HG02943 (cell line): ENCODE measurements around the gene UBXN7.
"Not testable (repeated sequence)": the region's sequence is repeated elsewhere in the genome, so short reads cannot be mapped to it uniquely, and the experiment has no call there.

Experiments used
- ATAC-seq: cut with Tn5 transposase; IDR thresholded peaks from one replicate; pipeline ENCODE4 v1.9.1; 2021; ENCODE audit warnings: mild to moderate bottlenecking, low read depth, moderate library complexity; ENCODE audit not compliant: unreplicated experiment

UBXN7 gene

DNA sequence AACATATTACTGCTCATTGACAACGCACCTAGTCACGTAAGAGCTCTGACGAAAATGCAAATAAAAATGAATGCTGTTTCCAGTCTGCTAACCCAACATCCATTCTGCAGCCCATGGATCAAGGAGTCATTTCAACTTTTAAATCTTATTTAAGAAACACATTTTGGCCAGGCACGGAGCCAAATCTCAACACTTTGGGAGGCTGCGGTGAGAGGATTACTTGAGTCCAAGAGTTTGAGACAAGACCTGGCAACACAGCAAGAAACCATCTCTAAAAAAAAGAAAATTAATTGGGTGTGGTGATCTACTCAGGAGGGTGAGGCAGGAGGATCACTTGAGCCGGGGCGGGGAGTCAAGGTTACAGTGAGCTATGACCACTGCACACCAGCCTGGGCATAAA is 71.6 kb downstream of the UBXN7 start:
- no peak for ATAC-seq

DNA sequence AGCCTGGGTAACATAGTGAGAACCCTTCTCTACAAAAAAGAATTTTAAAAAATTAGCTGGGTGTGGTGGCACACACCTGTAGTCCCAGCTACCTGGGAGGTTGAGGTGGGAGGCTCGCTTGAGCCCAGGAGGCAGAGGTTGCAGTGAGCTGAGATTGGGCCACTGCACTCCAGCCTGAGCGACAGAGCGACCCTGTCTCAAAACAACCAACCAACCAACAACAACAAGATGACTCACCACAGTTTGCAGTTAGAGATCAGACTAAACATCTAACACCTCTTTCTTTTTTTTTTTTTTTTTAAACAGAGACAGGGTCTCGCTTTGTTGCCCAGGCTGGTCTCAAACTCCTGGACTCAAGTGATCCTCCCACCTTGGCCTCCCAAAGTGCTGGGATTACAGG is 73.7 kb downstream of the UBXN7 start:
- ATAC-seq = not testable (repeated sequence)

DNA sequence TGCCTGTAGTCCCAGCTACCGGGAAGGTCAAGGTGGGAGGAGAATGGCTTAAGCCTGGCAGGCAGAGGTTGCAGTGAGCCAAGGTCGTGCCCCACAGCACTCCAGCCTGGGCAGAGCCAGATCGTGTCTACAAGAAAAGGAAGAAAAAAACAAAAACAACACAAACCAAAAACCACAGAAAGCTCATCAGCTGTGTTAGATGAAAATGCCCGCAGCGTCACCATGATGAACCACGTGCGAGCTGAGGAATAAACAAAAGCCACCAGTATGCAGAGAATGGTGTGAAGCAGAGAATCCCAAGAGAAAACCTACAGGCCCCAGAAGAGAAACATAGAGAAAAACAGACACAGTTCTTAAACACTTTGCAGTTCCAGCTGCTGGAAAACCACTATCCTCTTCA is 74.3 kb downstream of the UBXN7 start:
- ATAC-seq = no peak

DNA sequence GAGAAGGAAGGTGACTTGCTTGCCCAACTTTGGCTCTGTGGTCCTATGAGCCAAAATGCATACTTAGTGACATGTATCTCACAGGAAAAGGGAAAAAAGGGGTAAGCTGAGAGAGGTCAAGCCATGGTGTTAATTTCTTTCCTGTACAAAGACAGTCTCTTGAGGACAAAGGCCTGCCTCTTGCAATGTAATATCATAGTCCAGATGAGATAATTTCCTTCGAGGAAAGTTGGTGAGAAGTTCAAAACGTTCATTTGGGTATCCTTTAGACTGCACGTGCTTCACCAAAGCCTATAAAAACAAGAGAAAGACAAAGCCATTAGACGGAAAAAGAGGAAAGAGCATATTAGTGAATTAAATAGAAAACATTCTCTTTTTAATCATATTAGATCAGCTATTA is 75.7 kb downstream of the UBXN7 start:
- ATAC-seq = no peak

DNA sequence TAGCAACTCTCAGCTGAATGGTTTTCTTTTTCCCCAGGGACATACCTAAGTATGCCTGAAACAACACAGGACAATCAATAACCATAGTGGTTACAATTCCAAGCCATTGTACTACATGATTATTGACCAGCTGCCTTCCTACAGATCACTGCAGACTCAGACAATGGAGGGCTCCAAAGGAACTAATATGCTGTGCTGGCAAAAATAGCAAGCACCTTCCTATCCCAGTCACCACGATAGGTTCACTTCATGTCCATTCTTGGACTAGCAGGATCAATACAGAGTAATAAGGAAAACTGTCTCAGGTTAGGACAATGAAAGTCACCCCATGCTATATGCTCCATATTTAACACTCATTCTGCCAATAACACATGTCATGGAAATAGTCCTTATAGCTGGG is 76.6 kb downstream of the UBXN7 start:
- ATAC-seq = no peak

DNA sequence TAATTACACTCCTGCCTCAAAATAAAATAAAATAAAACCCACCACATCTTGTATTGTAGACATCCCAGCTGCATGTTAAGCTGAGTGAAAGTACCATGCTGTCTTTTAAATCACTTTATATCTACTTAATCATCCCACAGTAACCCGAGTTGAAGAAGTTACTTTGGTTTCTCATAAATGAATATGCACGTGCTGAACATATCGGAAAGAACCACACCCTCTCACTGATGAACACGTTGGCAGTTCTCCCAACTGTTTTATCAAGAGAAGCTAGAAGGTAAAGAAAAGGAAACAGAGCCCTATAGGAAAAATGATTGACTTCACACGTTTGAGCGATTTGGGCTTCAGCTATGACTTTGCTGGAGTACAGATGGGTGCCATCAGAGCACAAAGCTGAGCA is 78.1 kb downstream of the UBXN7 start:
- no peak for ATAC-seq

DNA sequence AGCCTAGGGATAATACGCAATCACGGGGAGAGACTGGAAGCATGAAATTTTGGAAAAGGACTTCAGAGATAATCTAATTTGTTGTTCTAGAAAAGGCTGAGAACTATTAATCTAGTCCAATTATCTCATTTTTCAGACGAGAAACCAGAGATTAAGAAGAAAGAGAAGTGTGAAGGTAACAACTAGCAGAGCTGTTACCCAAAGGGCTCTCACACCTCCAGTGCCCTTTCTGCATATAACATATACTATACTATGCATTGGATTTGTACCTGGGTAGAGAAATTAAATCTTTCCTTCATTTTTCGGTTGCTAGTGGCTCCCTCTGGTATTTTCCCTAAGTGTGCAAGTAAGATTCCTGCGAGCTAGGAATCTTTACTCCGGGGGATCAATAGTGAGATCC is 80.7 kb downstream of the UBXN7 start:
- no peak for ATAC-seq

DNA sequence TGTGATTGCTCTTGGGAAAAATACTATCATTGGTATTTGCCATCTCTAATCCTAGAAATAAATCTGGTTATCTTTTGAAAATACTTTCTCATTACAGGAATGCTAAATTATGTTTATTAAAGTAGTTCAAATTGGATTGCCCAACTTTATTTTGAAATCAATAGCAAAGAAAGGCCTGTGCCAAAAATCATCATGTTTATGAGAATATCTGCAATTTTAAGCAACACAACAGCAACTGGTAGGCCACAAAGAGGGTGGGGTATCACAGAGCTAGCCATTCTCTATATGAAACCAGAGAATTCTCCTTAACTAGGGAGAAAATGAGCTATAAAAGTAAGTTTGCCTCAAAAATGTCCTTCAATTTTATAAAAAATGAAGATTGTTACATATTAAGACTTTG is 82.2 kb downstream of the UBXN7 start:
- no peak for ATAC-seq

DNA sequence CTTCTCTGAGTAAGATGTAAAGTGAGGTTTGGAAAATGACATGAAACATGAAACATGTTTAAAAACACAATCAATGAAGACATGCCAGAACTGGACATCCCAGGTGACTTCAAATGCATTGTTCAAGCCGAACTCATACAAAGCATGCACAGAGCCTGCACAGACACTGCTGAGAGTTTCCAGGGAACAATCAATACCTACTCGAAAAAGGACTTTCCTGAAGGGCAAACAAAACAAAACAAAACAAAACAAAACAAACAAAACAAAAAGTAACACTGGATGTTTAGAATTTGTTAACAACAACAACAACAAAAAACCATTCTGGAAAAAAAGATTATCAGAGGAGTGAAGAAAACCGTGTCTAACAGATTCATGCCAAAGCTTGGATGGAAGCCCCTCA is 83.5 kb downstream of the UBXN7 start:
- ATAC-seq = no peak

DNA sequence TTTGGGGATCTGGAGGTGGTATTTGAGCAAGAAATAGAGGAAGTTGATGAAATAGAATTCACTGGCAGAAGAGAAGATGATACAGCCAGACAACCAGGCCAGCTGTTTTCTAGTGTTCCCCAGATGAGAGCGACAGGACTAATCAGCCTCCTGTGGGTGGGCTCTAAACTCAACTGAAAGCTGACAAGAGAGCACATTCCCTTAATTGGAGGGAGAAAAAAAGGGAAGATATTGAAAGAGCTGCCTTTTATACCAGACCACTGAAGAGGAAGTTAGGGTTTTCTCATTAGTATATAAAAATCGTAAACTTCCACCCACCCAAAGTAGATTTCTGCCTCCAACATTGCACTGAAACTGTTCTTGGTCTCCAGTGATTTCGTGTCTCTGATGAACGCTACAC is 87.6 kb downstream of the UBXN7 start:
- no peak for ATAC-seq

DNA sequence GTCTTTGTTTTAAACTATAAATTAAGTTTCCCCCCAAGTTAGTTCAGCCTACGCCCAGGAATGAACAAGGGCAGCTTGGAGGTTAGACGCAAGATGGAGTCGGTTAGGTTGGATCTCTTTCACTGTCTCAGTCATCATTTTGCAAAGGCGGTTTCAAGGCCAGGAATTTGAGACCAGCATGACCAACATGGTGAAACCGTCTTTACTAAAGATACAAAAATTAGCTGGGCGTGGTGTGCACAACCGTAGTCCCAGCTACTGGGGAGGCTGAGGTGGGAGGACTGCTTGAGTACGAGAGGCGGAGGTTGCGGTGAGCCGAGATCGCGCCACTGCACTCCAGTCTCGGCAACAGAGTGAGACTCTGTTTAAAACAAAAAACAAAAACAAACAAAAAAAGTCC is 88.3 kb downstream of the UBXN7 start:
- ATAC-seq = not testable (repeated sequence)

DNA sequence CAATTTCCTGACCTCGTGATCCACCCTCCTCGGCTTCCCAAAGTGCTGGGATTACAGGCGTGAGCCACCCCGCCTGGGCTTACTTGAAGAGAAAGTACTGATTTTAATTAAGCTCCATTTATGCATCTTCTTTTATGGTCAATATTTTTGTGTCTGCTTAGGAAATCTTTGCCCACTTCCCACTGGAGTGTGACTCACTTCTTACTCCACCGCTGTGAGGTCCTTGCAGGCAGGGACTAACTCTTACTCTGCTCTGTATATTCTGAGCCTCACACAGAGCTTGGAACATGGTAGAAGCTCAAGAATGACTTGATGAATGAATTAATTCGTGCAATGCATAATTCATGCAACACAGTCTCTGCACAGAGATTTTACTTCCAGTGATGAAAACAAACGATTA is 91.1 kb downstream of the UBXN7 start:
- ATAC-seq = no peak

DNA sequence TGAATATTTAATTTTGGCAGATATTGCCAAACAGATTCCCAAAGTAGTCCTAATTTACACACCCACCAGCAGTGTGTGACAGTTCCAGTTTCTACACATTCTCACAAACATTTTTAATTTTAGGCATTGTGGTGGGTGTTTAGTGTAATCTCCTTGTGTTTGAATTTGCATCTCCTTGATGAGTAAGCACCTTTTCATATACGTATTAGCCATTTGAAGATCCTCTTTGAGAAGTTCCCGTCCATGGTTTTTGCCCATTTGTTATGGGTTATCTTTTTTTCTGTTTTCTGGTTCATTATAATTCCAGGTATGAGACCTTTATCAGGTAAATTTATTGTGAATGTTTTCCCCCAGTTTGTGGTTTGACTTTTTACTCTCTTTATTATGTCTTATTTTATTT is 91.8 kb downstream of the UBXN7 start:
- ATAC-seq = no peak

DNA sequence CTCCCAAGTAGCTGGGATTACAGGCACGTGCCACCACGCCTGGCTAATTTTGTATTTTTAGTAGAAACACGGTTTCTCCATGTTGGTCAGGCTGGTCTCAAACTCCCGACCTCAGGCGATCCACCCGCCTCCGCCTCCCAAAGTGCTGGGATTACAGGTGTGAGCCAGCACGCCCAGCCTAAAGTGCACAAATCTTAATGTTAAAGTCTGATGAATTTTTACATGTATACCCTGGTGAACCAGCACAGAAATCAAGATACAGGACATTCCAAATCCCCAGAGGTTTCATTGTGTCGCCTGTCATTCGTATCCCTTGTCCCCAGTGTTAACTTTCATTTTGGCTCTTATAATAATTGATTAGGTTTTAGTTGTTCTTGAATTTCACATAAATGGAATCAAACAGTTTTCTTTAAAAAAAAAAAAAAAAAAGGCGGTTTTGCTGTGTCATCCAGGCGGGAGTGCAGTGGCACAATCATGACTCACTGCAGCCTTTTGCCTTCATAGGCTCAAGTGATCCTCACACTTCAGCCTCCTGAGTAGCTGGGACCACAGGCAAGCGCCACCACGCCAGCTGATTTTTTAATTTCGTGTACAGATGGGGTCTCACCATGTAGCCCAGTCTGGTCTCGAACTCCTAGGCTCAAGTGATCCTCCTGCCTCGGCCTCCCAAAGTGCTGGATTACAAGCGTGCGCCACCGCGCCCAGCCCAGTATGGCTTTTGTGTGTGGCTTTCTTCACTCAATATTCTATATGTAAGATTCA is 92.6 kb downstream of the UBXN7 start:
- ATAC-seq = no peak

DNA sequence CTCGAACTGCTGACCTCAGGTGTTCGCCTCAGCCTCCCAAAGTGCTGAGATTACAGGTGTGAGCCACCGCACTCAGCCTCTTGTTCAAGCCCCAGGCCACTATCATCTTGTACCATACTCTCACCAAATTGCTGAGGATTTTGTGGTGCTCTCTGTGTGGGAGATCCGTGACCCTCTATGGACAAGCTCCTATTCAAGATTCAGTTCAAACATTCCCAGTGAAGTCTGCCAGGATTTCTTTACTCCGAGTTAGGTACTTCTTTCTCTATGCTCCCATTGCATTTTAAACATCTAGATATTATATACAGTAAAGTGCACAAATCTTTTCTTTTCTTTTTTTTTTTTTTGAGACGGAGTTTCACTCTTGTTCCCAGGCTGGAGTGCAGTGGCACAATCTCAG is 93.2 kb downstream of the UBXN7 start:
- ATAC-seq = no peak

DNA sequence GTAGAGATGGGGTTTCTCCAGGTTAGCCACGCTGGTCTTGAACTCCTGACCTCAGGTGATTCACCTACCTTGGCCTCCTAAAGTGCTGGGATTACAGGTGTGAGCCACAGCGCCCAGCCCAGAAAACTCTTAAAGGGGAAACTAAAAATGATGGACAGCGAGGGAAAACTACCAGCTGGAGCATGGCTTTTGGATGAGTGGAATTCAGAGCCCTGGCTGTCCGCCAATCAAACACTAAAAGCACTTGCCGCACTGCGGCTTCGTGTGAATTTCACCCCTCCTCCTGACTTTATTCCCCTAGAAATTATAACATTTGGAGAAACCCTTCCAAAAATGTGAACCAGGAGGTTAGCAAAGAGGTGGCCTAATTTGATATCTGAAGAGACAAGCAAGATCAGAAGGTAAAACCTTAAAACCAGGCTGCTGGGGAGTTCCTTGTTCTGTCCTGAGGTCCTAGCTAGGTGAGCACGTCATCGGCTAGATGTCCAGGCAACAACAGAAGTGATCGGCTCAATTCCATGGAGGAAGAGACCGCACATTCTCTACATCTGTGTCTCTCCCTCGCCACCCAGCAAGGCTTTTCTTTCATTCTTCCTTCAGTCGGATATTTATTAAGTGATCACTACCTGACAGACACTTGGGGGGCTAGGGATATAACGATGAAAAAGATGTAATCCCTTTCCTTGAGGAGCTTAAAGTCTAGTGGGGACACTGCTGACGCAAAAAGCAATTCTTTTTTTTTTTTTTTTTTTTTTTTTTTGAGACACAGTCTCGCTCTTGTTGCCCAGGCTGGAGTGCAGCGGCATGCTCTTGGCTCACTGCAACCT is 95.7 kb downstream of the UBXN7 start:
- ATAC-seq = no peak

DNA sequence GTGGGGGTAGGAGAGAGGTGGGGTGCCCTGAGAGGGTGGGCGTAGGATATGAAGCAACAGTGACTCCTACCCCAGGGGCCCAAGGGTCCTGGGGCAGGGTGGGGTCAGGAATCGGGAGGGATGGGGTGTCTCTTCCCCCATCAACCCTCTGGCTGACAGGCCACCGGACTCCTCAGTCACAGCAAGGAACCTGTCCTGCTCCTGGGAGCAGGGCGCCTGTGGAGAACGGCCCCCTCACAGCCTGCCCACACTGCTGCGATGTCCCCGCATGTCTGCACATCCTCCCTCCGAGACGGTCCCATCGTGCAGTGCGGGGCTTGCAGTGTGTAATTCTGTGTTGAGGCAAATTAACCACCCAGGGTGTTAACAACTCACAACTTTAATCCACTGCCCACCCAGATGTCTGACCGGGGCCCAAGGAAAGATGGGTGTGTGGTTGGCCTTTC is 96.7 kb downstream of the UBXN7 start:
- ATAC-seq = no peak

DNA sequence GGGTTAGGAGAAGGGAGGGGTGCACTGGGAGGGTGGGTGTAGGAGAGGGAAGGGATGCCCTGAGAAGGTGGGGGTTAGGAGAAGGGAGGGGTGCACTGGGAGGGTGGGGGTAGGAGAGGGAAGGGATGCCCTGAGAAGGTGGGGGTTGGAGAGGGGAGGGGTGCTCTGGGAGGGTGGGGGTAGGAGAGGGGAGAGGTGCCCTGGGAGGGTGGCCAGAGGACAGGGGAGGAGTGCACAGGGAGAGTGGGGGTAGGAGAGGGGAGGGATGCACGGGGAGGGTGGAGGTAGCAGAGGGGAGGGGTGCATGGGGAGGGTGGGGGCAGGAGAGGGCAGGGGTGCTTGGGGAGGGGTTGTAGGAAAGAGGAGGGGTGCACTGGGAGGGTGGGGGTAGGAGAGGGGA is 97.2 kb downstream of the UBXN7 start:
- no peak for ATAC-seq

DNA sequence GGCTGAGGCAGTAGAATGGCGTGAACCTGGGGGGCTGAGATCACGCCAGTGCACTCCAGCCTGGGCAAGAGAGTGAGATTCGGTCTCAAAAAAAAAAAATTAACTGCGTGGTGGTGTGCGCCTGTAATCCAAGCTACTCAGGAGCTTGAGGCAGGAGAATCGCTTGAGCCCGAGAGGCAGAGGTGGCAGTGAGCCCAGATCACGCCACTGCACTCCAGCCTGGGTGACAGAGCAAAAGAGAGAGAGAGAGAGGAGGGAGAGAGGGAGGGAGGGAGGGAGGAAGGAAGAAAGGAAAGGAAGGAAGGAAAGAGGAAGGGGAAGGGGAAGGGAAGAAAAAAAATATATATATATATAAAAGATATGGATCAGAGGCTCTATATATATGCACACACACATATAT is 100.1 kb downstream of the UBXN7 start:
- no peak for ATAC-seq

DNA sequence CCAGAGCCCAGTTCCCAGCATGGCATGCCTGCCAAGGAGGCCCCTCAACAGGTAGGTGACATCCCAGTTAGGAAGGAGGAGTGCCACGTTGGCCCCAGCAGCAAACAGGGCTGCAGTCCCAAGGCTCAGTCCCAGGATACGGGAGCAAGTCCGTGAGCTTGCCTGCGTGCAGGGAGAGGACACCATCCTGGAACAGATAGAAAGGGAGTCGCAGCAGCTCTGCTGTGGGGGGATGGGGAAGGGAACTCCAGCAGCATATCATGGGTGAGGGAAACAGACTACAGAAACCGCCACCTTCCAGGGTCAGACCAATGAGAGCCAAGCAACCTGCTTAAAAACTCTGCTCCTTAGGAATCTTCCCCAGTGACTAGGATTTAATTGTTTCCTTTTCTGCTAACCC is 104.8 kb downstream of the UBXN7 start:
- no peak for ATAC-seq

DNA sequence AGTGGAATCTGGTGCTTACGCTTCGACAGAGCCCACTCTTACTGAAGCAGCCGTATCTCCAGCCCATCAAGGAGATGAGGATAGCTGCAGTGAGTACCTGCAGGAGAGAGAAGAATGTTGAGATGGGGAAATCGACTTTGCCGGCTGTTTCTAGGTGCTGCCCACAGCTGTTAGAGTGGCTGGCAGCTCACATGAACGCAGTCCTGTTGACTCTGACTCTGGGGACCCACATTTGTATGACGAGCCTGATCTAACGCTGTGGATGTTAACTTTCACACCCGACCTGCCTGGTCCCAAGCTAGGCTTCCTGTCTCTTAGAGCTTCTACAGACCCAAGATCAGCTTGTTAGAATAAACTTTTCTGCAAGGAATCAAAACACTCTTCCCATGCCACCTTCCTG is 105.3 kb downstream of the UBXN7 start:
- ATAC-seq = no peak

DNA sequence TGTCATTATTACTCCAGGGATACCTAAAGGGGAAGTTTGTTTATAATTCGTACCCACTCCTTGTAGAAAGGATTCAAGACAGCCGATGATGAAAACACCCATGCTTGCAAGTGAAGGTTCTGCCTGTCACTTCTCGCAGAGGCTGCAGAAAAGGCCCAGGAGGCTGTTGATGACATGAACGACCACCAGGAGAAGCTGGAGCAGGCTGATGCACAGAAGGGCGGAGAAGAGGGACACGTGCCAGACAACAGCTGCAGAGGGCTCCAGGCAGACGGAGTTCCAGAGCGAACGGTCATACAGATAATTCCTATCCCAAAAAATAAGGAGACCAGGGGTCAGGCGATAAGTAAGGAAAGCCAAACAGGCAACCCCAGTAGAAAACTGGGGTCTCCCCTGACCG is 108.5 kb downstream of the UBXN7 start:
- ATAC-seq = no peak
